GM12864 (cell line): ENCODE data around the gene BIN1.

Experiments
- DNase-seq: peaks from one replicate; pipeline ENCODE4 v3.0.0-alpha.2; 2011; ENCODE audit warnings: low read depth
- H3K4me3 ChIP-seq: 2 replicates; pipeline ENCODE4 v1.5.1; 2011; ENCODE audit warnings: mild to moderate bottlenecking, low read depth, low read length, control low read depth
- CTCF ChIP-seq: IDR thresholded peaks from 2 replicates; pipeline ENCODE4 v1.5.1; 2011; ENCODE audit warnings: low read depth, mild to moderate bottlenecking, moderate library complexity, low read length, control low read depth, inconsistent platforms; ENCODE audit errors: missing control alignments

BIN1 gene

GRCh38 chr2:127074358-127074757 lies 32.6 kb downstream of the BIN1 start:
- DNase-seq: no peak
- no peak for TF ChIP-seq CTCF

GRCh38 chr2:127072970-127073369 lies 34.0 kb downstream of the BIN1 start:
- DNase-seq: no peak
- no peak overlapping the region for H3K4me3 ChIP-seq
- TF ChIP-seq CTCF: no peak

More at GRCh38 chr2:127074358-127074757, 32.6 kb downstream of the BIN1 start:
- no peak overlapping the region for H3K4me3 ChIP-seq

GRCh38 chr2:127072396-127072795 lies 34.6 kb downstream of the BIN1 start:
- H3K4me3 ChIP-seq: no peak overlapping the region
- no peak for DNase-seq
- no peak for TF ChIP-seq CTCF

- no peak overlapping the region for H3K4me3 ChIP-seq
- DNase-seq: no peak
- TF ChIP-seq CTCF: no peak
These were observed 35.0 kb downstream of the BIN1 start for GRCh38 chr2:127071901-127072328.

- no peak overlapping the region for H3K4me3 ChIP-seq
- DNase-seq: no peak
- TF ChIP-seq CTCF: no peak
These were observed 36.7 kb downstream of the BIN1 start for GRCh38 chr2:127070221-127070620.

- DNase-seq: no peak
These were observed 37.4 kb downstream of the BIN1 start for GRCh38 chr2:127069536-127069935.

More at GRCh38 chr2:127069536-127069935, 37.4 kb downstream of the BIN1 start:
- H3K4me3 ChIP-seq: no peak overlapping the region
- no peak for TF ChIP-seq CTCF
